OCI-LY3 (cell line): ENCODE data around the gene PLGRKT.

Experiments
- H2AFZ ChIP-seq: fragments of 200-600, 300-600 bp; shearing (Covaris generic); 2 replicates; pipeline ENCODE4 v1.6.0; 2014; ENCODE audit warnings: antibody characterized with exemption, low read depth, low read length
- H3K27ac ChIP-seq: fragments of 200-600, 300-600 bp; sonication (generic); 2 replicates; pipeline ENCODE4 v1.5.1; 2014; ENCODE audit warnings: mild to moderate bottlenecking, low read length, moderate library complexity, mixed read lengths
- H3K27me3 ChIP-seq: fragments of 200-600, 300-600 bp; sonication (generic); 2 replicates; pipeline ENCODE4 v1.6.1; 2014; ENCODE audit warnings: low read depth, low read length, mixed read lengths
- H3K36me3 ChIP-seq: fragments of 200-600, 300-600 bp; sonication (generic); replicated peaks from 2 replicates; pipeline ENCODE3; 2014; ENCODE audit warnings: low read depth, low read length, mixed read lengths
- H3K4me1 ChIP-seq: fragments of 300-600, 200-600 bp; sonication (generic); 2 replicates; pipeline ENCODE4 v1.6.1; 2014; ENCODE audit warnings: low read length, mixed read lengths
- H3K4me2 ChIP-seq: fragments of 200-600, 300-600 bp; sonication (generic); 2 replicates; pipeline ENCODE4 v1.6.1; 2014; ENCODE audit warnings: low read length, mixed read lengths
- H3K4me3 ChIP-seq: fragments of 300-600, 200-600 bp; sonication (generic); 2 replicates; pipeline ENCODE4 v1.5.1; 2014; ENCODE audit warnings: antibody characterized with exemption, mild to moderate bottlenecking, low read length, moderate library complexity
- H3K79me2 ChIP-seq: fragments of 300-600, 200-600 bp; shearing (Covaris generic); 2 replicates; pipeline ENCODE4 v1.6.1; 2014; ENCODE audit warnings: mild to moderate bottlenecking, low read length, mixed read lengths
- H3K9ac ChIP-seq: fragments of 300-600, 200-600 bp; shearing (Covaris generic); 2 replicates; pipeline ENCODE4 v1.6.0; 2014; ENCODE audit warnings: mild to moderate bottlenecking, low read length, moderate library complexity
- H3K9me3 ChIP-seq: fragments of 200-600, 300-600 bp; shearing (Covaris generic); 2 replicates; pipeline ENCODE4 v1.6.1; 2014; ENCODE audit warnings: low read length, mixed read lengths; ENCODE audit not compliant: insufficient read depth
- H4K20me1 ChIP-seq: fragments of 200-600, 300-600 bp; sonication (generic); 2 replicates; pipeline ENCODE4 v1.6.1; 2016; ENCODE audit warnings: low read length, mixed read lengths; ENCODE audit not compliant: insufficient read depth
- EZH2phosphoT487 ChIP-seq: fragments of 200-600 bp; shearing (Covaris generic); IDR thresholded peaks from 2 replicates; pipeline ENCODE4 v1.6.1; 2018; ENCODE audit warnings: antibody characterized with exemption, mixed run types, low read depth
- TF ChIP-seq, protein P1 (sequence below): fragments of 200-600, 300-600 bp; sonication (generic); IDR thresholded peaks from 2 replicates; pipeline ENCODE4 v1.5.1; 2014; ENCODE audit warnings: antibody characterized with exemption, low read length, low read depth

Gene PLGRKT

DNA sequence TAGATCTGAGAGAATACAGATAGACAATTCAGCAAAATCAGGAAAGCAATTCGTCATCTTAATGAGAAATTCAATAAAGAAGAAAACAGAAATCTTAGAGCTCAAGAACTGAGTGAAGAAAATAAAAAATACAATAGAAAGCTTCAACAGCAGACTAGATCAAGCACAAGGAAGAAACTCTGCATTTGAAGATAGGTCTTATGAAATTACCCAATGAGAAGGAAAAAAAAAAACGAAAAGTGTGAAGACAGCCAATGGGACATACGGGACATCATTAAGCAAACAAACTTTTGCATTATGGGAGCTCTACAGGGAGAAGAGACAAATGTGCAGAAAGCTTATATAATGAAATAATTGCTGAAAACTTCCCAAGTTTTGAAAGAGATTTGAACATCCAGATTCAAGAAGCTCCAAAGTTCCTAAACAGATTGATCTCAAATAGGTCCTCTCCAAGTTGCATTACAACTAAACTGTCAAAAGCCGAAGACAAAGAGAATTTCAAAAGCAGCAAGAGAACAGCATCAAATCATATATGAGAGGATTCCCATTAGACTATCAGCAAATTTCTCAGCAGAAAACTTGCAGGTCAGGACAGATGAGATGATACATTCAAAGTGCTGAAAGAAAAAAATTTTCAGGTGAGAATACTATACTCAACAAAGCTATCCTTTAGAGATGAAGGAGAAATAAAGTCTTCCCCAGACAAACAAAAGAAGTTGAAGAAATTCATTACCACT lies 122.4 kb downstream of the PLGRKT start:
- Histone ChIP-seq H3K4me2 (no peak overlapping the region), H2AFZ (no peak overlapping the region), H3K36me3 (no peaks in the 10 kb centered on the region), H4K20me1 (no peaks in the 10 kb centered on the region), H3K4me3 (no peak overlapping the region), H3K9ac (no peak overlapping the region), H3K27ac (no peak overlapping the region), H3K27me3 (no peaks in the 10 kb centered on the region), H3K79me2 (no peaks in the 10 kb centered on the region), H3K9me3 (peaks cover 11% of the 10 kb centered on the region; the same call in 1 of the 2 replicates), H3K4me1 (peaks cover 6% of the 10 kb centered on the region; the same call in 1 of the 2 replicates)
- TF ChIP-seq, protein P1, sequence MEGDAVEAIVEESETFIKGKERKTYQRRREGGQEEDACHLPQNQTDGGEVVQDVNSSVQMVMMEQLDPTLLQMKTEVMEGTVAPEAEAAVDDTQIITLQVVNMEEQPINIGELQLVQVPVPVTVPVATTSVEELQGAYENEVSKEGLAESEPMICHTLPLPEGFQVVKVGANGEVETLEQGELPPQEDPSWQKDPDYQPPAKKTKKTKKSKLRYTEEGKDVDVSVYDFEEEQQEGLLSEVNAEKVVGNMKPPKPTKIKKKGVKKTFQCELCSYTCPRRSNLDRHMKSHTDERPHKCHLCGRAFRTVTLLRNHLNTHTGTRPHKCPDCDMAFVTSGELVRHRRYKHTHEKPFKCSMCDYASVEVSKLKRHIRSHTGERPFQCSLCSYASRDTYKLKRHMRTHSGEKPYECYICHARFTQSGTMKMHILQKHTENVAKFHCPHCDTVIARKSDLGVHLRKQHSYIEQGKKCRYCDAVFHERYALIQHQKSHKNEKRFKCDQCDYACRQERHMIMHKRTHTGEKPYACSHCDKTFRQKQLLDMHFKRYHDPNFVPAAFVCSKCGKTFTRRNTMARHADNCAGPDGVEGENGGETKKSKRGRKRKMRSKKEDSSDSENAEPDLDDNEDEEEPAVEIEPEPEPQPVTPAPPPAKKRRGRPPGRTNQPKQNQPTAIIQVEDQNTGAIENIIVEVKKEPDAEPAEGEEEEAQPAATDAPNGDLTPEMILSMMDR = no peak
- TF ChIP-seq EZH2phosphoT487 = no peak

DNA sequence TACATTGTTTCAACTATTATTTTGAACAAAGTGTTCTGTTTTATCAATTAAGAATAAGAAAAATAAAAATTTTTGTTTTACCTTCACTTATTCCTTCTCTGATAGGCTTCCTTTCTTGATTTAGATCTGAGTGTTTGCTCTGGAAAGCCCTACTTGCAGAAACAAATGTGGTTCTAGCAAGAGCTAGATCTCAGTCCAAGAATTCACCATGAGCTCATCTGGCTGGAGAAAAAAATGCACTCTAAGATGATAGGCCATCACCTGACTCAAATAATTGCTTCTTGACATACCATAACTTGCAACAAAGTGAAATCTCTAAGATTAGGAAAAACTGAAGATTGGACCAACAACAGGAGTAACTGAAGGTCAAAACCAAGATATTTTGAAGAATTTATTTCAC lies 126.9 kb downstream of the PLGRKT start:
- Histone ChIP-seq H3K4me3 (no peak overlapping the region), H3K9ac (no peak overlapping the region)
- TF ChIP-seq, protein P1 = no peak
- no peak for TF ChIP-seq EZH2phosphoT487

More for the DNA sequence above, 126.9 kb downstream of the PLGRKT start:
- Histone ChIP-seq H2AFZ (no peak overlapping the region), H3K36me3 (no peaks in the 10 kb centered on the region), H4K20me1 (no peaks in the 10 kb centered on the region), H3K4me2 (no peak overlapping the region), H3K27ac (no peak overlapping the region), H3K27me3 (no peaks in the 10 kb centered on the region), H3K4me1 (peaks cover 6% of the 10 kb centered on the region; the same call in 1 of the 2 replicates), H3K9me3 (peaks cover 11% of the 10 kb centered on the region; the same call in 1 of the 2 replicates), H3K79me2 (no peaks in the 10 kb centered on the region)
